Activated CD4-positive, alpha-beta T cell treated with anti-CD3 and anti-CD28 coated beads, Interleukin-2, amount 10 ng/mL, durations not matched to agents 24 days and 14 days (primary cell): Measurements from ENCODE around the gene SLC43A2. TPM values are rescaled to one million over a fixed set of nuclear protein-coding genes. Genes with fewer than 3 reads are reported as not detected.

Experiments used
- DNase-seq: peaks from one replicate; pipeline ENCODE4 v3.0.0; 2022
- H3K27ac Mint-ChIP-seq: one replicate; pipeline ENCODE4 v1.8.0; 2022; ENCODE audit warnings: mild to moderate bottlenecking, mixed read lengths
- H3K27me3 Mint-ChIP-seq: one replicate; pipeline ENCODE4 v1.8.0; 2022; ENCODE audit warnings: mixed read lengths
- H3K36me3 Mint-ChIP-seq: one replicate; pipeline ENCODE4 v1.8.0; 2022; ENCODE audit warnings: low read depth, mild to moderate bottlenecking, mixed read lengths
- H3K4me1 Mint-ChIP-seq: one replicate; pipeline ENCODE4 v1.8.0; 2021; ENCODE audit warnings: mixed read lengths
- H3K4me3 Mint-ChIP-seq: one replicate; pipeline ENCODE4 v1.8.0; 2022; ENCODE audit warnings: mild to moderate bottlenecking, moderate library complexity, mixed read lengths
- H3K9me3 Mint-ChIP-seq: one replicate; pipeline ENCODE4 v1.8.0; 2021; ENCODE audit warnings: mixed read lengths
- intact Hi-C: fragments of 100-400 bp; cut with micrococcal nuclease; formaldehyde crosslinking; loops from one replicate; pipeline ENCODE4 v1.15.1; 2023
- total RNA-seq: library from RNA; stranded (reverse); gene quantifications from 2 replicates; pipeline ENCODE4 v1.2.3, GENCODE V29; 2022

Gene SLC43A2
- total RNA-seq, 1 donor from 2014 or later, result 2.8 TPM

DNA sequence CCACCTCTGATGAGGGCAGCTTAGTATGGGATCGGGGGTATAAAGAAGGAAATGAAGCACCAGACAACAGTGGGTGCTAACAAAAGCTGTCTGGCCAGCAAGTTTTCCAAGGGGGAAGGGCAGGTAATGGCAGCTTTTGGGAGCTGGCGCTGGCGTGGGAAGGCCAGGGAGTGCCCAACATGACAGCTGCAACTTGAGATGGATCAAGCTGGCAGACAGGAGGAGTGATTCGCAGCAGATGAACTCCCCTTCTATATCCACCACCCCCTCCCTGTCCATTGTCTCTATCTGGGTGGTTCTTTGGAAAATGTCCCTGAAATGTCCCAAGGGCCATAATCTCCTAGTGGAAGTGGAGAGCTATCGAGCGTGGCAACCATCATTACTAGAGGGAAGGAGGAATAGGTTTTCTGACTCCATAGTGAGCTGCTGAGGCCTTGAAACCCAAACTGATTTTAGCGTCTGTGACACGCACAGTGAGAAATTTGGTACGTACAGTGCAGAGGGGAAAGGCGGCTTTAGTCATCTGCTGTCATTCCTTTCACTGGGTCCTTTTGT is 107.5 kb downstream of the SLC43A2 start:
- intact Hi-C loops, result no loop called here
- peaks cover 5% of the 10 kb centered on the region for H3K4me1 Mint-ChIP-seq
- DNase-seq, result no peak
- H3K27ac Mint-ChIP-seq, result no peak overlapping the region
- H3K4me3 Mint-ChIP-seq, result no peak overlapping the region
- peaks cover 19% of the 10 kb centered on the region for H3K36me3 Mint-ChIP-seq
- H3K27me3 Mint-ChIP-seq, result no peaks in the 10 kb centered on the region
- no peaks in the 10 kb centered on the region for H3K9me3 Mint-ChIP-seq

GRCh38 chr17:1519678-1520077 is 109.0 kb downstream of the SLC43A2 start:
- no peaks in the 10 kb centered on the region for H3K9me3 Mint-ChIP-seq
- no peak overlapping the region for H3K27ac Mint-ChIP-seq
- no peak overlapping the region for H3K4me3 Mint-ChIP-seq
- peaks cover 12% of the 10 kb centered on the region for H3K4me1 Mint-ChIP-seq
- H3K36me3 Mint-ChIP-seq, result peaks cover 15% of the 10 kb centered on the region
- H3K27me3 Mint-ChIP-seq, result no peaks in the 10 kb centered on the region
- DNase-seq, result no peak
- intact Hi-C loops, result loop anchor here (5.0 kb wide), 1 partner anchor 242 kb away; the partner anchor contains the start of gene TRARG1

Other genes starting within 250 kb of the SLC43A2 start
- 493 and 504 TPM in 2 replicates for gene YWHAE, start 228.6 kb downstream of the SLC43A2 start, total RNA-seq
- 22.5 and 24.3 TPM in 2 replicates for gene CRK, start 172.6 kb downstream of the SLC43A2 start, total RNA-seq
- 37.4 and 43.4 TPM in 2 replicates for gene MYO1C, start 136.1 kb downstream of the SLC43A2 start, total RNA-seq
- gene INPP5K, start 112.2 kb downstream of the SLC43A2 start, total RNA-seq, result 19.1 and 21.0 TPM in 2 replicates
- gene PITPNA, start 66.0 kb downstream of the SLC43A2 start, total RNA-seq, result 74.3 and 76.1 TPM in 2 replicates
- gene SCARF1, start 16.9 kb upstream of the SLC43A2 start, total RNA-seq, result 8.4 and 9.5 TPM in 2 replicates
- 7.3 and 11.4 TPM in 2 replicates for gene RILP, start 21.0 kb upstream of the SLC43A2 start, total RNA-seq
- 432 and 442 TPM in 2 replicates for gene PRPF8, start 56.0 kb upstream of the SLC43A2 start, total RNA-seq
- 0.07 and 0.14 TPM in 2 replicates for gene TLCD2, start 81.5 kb upstream of the SLC43A2 start, total RNA-seq
- 17.6 and 18.3 TPM in 2 replicates for gene WDR81, start 95.9 kb upstream of the SLC43A2 start, total RNA-seq
- 0.12 and 0.16 TPM in 2 replicates for gene SERPINF2, start 114.0 kb upstream of the SLC43A2 start, total RNA-seq
- not detected in 2 replicates for gene SERPINF1, start 133.2 kb upstream of the SLC43A2 start, total RNA-seq
- 27.1 and 30.7 TPM in 2 replicates for gene SMYD4, start 201.1 kb upstream of the SLC43A2 start, total RNA-seq
- 234 and 238 TPM in 2 replicates for gene RPA1, start 201.2 kb upstream of the SLC43A2 start, total RNA-seq